ENCODE measurements around the gene KCNJ9. TPM values are rescaled to one million over a fixed set of nuclear protein-coding genes. Genes with fewer than 3 reads are reported as not detected.

KCNJ9 gene
- total and polyA plus RNA-seq, 2 experiments from 2014 or later = 0.24 to 0.34 TPM

DNA sequence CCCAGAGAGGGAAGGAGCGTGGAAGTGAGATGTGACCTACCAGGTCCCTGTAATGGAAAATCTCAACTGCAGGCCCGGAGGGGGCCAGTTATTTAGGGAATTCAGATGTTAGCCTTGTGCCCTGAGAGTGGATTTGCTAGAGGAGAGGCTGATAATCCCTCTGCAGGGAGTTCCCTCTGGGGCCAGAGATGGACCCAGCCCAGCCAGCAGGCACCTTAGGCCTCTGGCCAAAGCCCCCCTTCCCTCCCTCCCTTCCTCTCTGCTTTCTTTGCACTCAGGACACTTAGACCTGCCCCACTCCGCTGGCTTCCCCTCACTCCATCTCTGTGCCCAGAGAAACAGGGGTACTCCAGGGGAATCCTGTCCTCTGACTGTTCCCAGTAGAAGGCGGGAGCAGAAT is 32.7 kb downstream of the KCNJ9 start (continued):
- TF ChIP-seq, protein P1, sequence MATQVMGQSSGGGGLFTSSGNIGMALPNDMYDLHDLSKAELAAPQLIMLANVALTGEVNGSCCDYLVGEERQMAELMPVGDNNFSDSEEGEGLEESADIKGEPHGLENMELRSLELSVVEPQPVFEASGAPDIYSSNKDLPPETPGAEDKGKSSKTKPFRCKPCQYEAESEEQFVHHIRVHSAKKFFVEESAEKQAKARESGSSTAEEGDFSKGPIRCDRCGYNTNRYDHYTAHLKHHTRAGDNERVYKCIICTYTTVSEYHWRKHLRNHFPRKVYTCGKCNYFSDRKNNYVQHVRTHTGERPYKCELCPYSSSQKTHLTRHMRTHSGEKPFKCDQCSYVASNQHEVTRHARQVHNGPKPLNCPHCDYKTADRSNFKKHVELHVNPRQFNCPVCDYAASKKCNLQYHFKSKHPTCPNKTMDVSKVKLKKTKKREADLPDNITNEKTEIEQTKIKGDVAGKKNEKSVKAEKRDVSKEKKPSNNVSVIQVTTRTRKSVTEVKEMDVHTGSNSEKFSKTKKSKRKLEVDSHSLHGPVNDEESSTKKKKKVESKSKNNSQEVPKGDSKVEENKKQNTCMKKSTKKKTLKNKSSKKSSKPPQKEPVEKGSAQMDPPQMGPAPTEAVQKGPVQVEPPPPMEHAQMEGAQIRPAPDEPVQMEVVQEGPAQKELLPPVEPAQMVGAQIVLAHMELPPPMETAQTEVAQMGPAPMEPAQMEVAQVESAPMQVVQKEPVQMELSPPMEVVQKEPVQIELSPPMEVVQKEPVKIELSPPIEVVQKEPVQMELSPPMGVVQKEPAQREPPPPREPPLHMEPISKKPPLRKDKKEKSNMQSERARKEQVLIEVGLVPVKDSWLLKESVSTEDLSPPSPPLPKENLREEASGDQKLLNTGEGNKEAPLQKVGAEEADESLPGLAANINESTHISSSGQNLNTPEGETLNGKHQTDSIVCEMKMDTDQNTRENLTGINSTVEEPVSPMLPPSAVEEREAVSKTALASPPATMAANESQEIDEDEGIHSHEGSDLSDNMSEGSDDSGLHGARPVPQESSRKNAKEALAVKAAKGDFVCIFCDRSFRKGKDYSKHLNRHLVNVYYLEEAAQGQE (IDR thresholded peaks at IDR 0.05; ENCODE audit: unreplicated experiment) = no peak
- no peak for TF ChIP-seq CREB1 (CRISPR knock-in tag; IDR thresholded peaks at IDR 0.05; ENCODE audit: low read depth)
- TF ChIP-seq EZH2phosphoT487 (IDR thresholded peaks at IDR 0.05; ENCODE audit: unreplicated experiment) = no peak
- no peak for TF ChIP-seq ZNF114 (CRISPR knock-in tag; IDR thresholded peaks at IDR 0.05)
- TF ChIP-seq, protein P2, sequence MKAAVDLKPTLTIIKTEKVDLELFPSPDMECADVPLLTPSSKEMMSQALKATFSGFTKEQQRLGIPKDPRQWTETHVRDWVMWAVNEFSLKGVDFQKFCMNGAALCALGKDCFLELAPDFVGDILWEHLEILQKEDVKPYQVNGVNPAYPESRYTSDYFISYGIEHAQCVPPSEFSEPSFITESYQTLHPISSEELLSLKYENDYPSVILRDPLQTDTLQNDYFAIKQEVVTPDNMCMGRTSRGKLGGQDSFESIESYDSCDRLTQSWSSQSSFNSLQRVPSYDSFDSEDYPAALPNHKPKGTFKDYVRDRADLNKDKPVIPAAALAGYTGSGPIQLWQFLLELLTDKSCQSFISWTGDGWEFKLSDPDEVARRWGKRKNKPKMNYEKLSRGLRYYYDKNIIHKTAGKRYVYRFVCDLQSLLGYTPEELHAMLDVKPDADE (IDR thresholded peaks at IDR 0.05) = no peak
- no peak for TF ChIP-seq NANOG (IDR thresholded peaks at IDR 0.05; ENCODE audit: borderline replicate concordance)
- no peak for TF ChIP-seq ZNF331 (CRISPR knock-in tag; IDR thresholded peaks at IDR 0.05; ENCODE audit: low read depth)
- no peak for TF ChIP-seq EZH2 (IDR thresholded peaks at IDR 0.05; ENCODE audit: low read depth, unreplicated experiment)
- no peak for TF ChIP-seq STAT1 (IDR thresholded peaks at IDR 0.05; ENCODE audit: unreplicated experiment)

DNA sequence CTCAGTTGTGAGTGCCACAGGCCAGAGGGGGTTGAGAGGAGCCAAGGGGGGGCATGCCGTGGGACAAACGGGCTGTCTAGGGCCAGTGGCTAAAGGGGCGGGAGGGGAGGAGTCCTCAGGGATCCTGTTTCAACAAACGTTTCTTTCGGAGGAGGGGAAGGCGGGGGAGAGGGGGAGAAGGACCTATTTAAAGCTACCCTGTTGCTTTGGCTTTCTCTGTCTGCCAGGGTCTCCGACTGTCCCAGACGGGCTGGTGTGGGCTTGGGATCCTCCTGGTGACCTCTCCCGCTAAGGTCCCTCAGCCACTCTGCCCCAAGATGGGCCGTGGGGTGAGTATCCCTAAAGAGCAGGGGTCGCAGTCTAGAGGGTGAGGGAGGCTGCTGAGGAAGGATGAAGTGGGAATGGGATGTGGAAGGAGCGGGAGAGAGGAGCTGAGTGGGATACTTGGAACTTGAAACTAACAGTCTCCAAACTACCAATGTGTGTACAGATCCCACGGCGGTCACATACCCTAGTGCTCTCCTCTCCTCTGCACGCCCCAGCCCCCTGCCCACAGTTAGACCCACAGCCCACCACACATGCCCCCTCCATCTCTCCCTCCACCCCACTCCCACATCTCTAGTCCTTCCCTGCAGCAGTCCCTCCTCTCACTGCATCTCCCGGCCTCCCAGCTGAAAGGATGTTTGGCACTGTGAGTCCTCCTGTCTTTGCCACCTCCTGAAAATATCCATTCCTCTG is 34.4 kb downstream of the KCNJ9 start, which contains the start of gene ATP1A2:
Gene ATP1A2 (plus strand): TSS at position 215 of the 738 bp plus-strand sequence. CDS start 103 bp downstream, at position 318.
- Histone ChIP-seq H3K79me2 (replicated peaks; ENCODE audit: insufficient read depth) (peaks cover 4% of the 10 kb centered on the region; the same call in 1 of the 2 replicates), H3K27ac (ENCODE audit: low read depth) (no peak within 1 kb of the TSS), H3K27me3 (ENCODE audit: insufficient read depth) (no peaks in the 10 kb centered on the region), H3K36me3 (ENCODE audit: insufficient read depth) (no peaks in the 10 kb centered on the region), H4K20me1 (replicated peaks; ENCODE audit: insufficient read depth) (no peaks in the 10 kb centered on the region), H3K4me3 (peak within 1 kb of the TSS; percentile 53), H3K4me1 (ENCODE audit: insufficient read depth) (peaks cover 49% of the 10 kb centered on the region), H2AFZ (peak within 1 kb of the TSS; percentile 90), H3F3A (replicated peaks; ENCODE audit: low read depth) (no peaks in the 10 kb centered on the region), H3K9me2 (ENCODE audit: insufficient read depth) (no peaks in the 10 kb centered on the region), H3K4me2 (peak within 1 kb of the TSS; percentile 82)
- ATAC-seq = peak; percentile 77
- TF ChIP-seq ZNF331 (CRISPR knock-in tag; IDR thresholded peaks at IDR 0.05; ENCODE audit: low read depth) (no peak), POLR2AphosphoS5 (IDR thresholded peaks at IDR 0.05; ENCODE audit: low read depth) (peak; percentile 69)
- Mint-ChIP-seq H3K27ac (no peak within 1 kb of the TSS; the same call in 1 of the 2 replicates), H3K4me1 (peaks cover 69% of the 10 kb centered on the region), H3K36me3 (ENCODE audit: low read depth) (peaks cover 7% of the 10 kb centered on the region; the same call in 2 of the 3 replicates), H3K4me3 (peak within 1 kb of the TSS; percentile 79), H3K9me3 (no peaks in the 10 kb centered on the region), H3K27me3 (ENCODE audit: insufficient read depth, low read depth, poor library complexity) (peaks cover 17% of the 10 kb centered on the region)
- peak; percentile 74 for DNase-seq (ENCODE audit: low spot score)
